WTC11 (cell line): ENCODE measurements around the gene KRT86. TPM values are rescaled to one million over a fixed set of nuclear protein-coding genes. Genes with fewer than 3 reads are reported as not detected.
A peak's percentile ranks its signal among the peaks of the same experiment; 100 is the strongest.

ENCODE experiments used
- ATAC-seq: fragments of 200-7000 bp; cut with Tn5 transposase; 2 replicates; pipeline ENCODE4 v1.10.0; 2021; ENCODE audit warnings: mild to moderate bottlenecking, moderate library complexity
- CTCF ChIA-PET: fragments of 300-600 bp; sonication (Branson Sonifier 250); formaldehyde crosslinking; loops from one replicate; lab custom pipeline; 2021; ENCODE audit warnings: antibody characterized with exemption; lab: Charles Lee
- POLR2A ChIA-PET: fragments of 350-600 bp; sonication (Branson Sonifier 250); formaldehyde crosslinking; loops from one replicate; lab custom pipeline; 2021; ENCODE audit warnings: antibody characterized with exemption; lab: Charles Lee
- DNase-seq: peaks from one replicate; pipeline ENCODE4 v3.0.0; 2021; ENCODE audit warnings: low spot score
- H3K27ac Mint-ChIP-seq: 2 replicates; pipeline ENCODE4 v1.8.0; 2021; ENCODE audit warnings: mixed read lengths
- H3K27me3 Mint-ChIP-seq: 2 replicates; pipeline ENCODE4 v1.8.0; 2021; ENCODE audit warnings: low read depth, mild to moderate bottlenecking, moderate library complexity, mixed read lengths
- H3K36me3 Mint-ChIP-seq: 2 replicates; pipeline ENCODE4 v1.8.0; 2021; ENCODE audit warnings: mixed read lengths
- H3K4me1 Mint-ChIP-seq: 2 replicates; pipeline ENCODE4 v1.8.0; 2022; ENCODE audit warnings: mixed read lengths
- H3K4me3 Mint-ChIP-seq: 2 replicates; pipeline ENCODE4 v1.8.0; 2021; ENCODE audit warnings: mild to moderate bottlenecking, moderate library complexity, mixed read lengths
- H3K9me3 Mint-ChIP-seq: 2 replicates; pipeline ENCODE4 v1.8.0; 2021; ENCODE audit warnings: mixed read lengths
- AR ChIP-seq: fragments of 250-450 bp; sonication (Bioruptor Pico); IDR thresholded peaks from 2 replicates; pipeline ENCODE4 v1.9.0; 2021; ENCODE audit warnings: mild to moderate bottlenecking
- ATF2 ChIP-seq: sonication (generic); formaldehyde crosslinking; IDR thresholded peaks from 2 replicates; pipeline ENCODE4 v1.8.1; 2022; ENCODE audit warnings: low read depth, missing genetic modification reagents, borderline replicate concordance
- ATF3 ChIP-seq: sonication (generic); formaldehyde crosslinking; conservative IDR thresholded peaks from 2 replicates; pipeline ENCODE4 v1.8.1; 2022; ENCODE audit warnings: mild to moderate bottlenecking, missing genetic modification reagents
- CBFB ChIP-seq: sonication (generic); formaldehyde crosslinking; IDR thresholded peaks from 2 replicates; pipeline ENCODE4 v1.8.1; 2022; ENCODE audit warnings: mild to moderate bottlenecking, low read depth, missing genetic modification reagents
- E2F4 ChIP-seq: sonication (generic); formaldehyde crosslinking; IDR thresholded peaks from 2 replicates; pipeline ENCODE4 v1.8.1; 2022; ENCODE audit warnings: low read depth, mild to moderate bottlenecking, moderate library complexity, missing genetic modification reagents, borderline replicate concordance
- ETV6 ChIP-seq: sonication (generic); formaldehyde crosslinking; IDR thresholded peaks from 2 replicates; pipeline ENCODE4 v1.8.1; 2022; ENCODE audit warnings: mild to moderate bottlenecking, missing genetic modification reagents
- FOXJ3 ChIP-seq: sonication (generic); formaldehyde crosslinking; IDR thresholded peaks from 2 replicates; pipeline ENCODE4 v1.9.0; 2021; ENCODE audit warnings: missing genetic modification reagents, mild to moderate bottlenecking, borderline replicate concordance
- FOXK1 ChIP-seq: sonication (generic); formaldehyde crosslinking; IDR thresholded peaks from 2 replicates; pipeline ENCODE4 v1.8.0; 2022; ENCODE audit warnings: mild to moderate bottlenecking, moderate library complexity, missing genetic modification reagents
- FOXP1 ChIP-seq: sonication (generic); formaldehyde crosslinking; IDR thresholded peaks from 2 replicates; pipeline ENCODE4 v1.8.0; 2022; ENCODE audit warnings: missing genetic modification reagents, mild to moderate bottlenecking, moderate library complexity, borderline replicate concordance
- GABPB1 ChIP-seq: sonication (generic); formaldehyde crosslinking; IDR thresholded peaks from 2 replicates; pipeline ENCODE4 v1.8.1; 2023; ENCODE audit warnings: mild to moderate bottlenecking, missing genetic modification reagents
- NR2C2 ChIP-seq: sonication (generic); formaldehyde crosslinking; IDR thresholded peaks from 2 replicates; pipeline ENCODE4 v1.8.0; 2022; ENCODE audit warnings: mild to moderate bottlenecking, missing genetic modification reagents
- NR3C1 ChIP-seq: sonication (generic); formaldehyde crosslinking; conservative IDR thresholded peaks from 2 replicates; pipeline ENCODE4 v1.8.1; 2023; ENCODE audit warnings: low read depth, mild to moderate bottlenecking, missing genetic modification reagents
- PRRX2 ChIP-seq: fragments of 250-450 bp; sonication (Bioruptor Pico); IDR thresholded peaks from 2 replicates; pipeline ENCODE4 v1.8.0; 2021; ENCODE audit warnings: mild to moderate bottlenecking
- SMAD3 ChIP-seq: sonication (generic); formaldehyde crosslinking; IDR thresholded peaks from 2 replicates; pipeline ENCODE4 v1.8.0; 2022; ENCODE audit warnings: missing genetic modification reagents, mild to moderate bottlenecking, borderline replicate concordance
- SP1 ChIP-seq: sonication (generic); formaldehyde crosslinking; conservative IDR thresholded peaks from 2 replicates; pipeline ENCODE4 v1.8.1; 2022; ENCODE audit warnings: missing genetic modification reagents
- TCF7 ChIP-seq: sonication (generic); formaldehyde crosslinking; IDR thresholded peaks from 2 replicates; pipeline ENCODE4 v1.8.0; 2022; ENCODE audit warnings: mild to moderate bottlenecking, low read depth, missing genetic modification reagents, moderate library complexity
- TEAD1 ChIP-seq: sonication (generic); formaldehyde crosslinking; IDR thresholded peaks from 2 replicates; pipeline ENCODE4 v1.8.0; 2022; ENCODE audit warnings: mild to moderate bottlenecking, missing genetic modification reagents
- TP53 ChIP-seq: sonication (generic); formaldehyde crosslinking; IDR thresholded peaks from 2 replicates; pipeline ENCODE4 v1.8.1; 2023; ENCODE audit warnings: mild to moderate bottlenecking, missing genetic modification reagents
- ZMAT4 ChIP-seq: fragments of 250-450 bp; sonication (Bioruptor Pico); IDR thresholded peaks from 2 replicates; pipeline ENCODE4 v1.9.0; 2021; ENCODE audit warnings: mild to moderate bottlenecking
- ZNF219 ChIP-seq: sonication (generic); formaldehyde crosslinking; IDR thresholded peaks from 2 replicates; pipeline ENCODE4 v1.8.0; 2023; ENCODE audit warnings: missing genetic modification reagents, mild to moderate bottlenecking, borderline replicate concordance
- ZNF416 ChIP-seq: fragments of 250-450 bp; sonication (Bioruptor Pico); IDR thresholded peaks from 2 replicates; pipeline ENCODE4 v1.9.0; 2021; ENCODE audit warnings: mild to moderate bottlenecking, inconsistent platforms
- ZNF423 ChIP-seq: fragments of 250-450 bp; sonication (Bioruptor Pico); IDR thresholded peaks from 2 replicates; pipeline ENCODE4 v2.1.2; 2022; ENCODE audit warnings: mild to moderate bottlenecking, moderate library complexity
- total RNA-seq: library from RNA; stranded (reverse); gene quantifications from 3 replicates; pipeline ENCODE4 v1.2.3, GENCODE V29; 2021
- TF ChIP-seq, protein P1 (sequence below): sonication (generic); formaldehyde crosslinking; IDR thresholded peaks from 2 replicates; pipeline ENCODE4 v1.8.1; 2023; ENCODE audit warnings: mild to moderate bottlenecking, missing genetic modification reagents, moderate library complexity
- TF ChIP-seq, protein P2 (sequence below): sonication (generic); formaldehyde crosslinking; IDR thresholded peaks from 2 replicates; pipeline ENCODE4 v1.8.0; 2022; ENCODE audit warnings: mild to moderate bottlenecking, missing genetic modification reagents
- TF ChIP-seq, protein P3 (sequence below): sonication (generic); formaldehyde crosslinking; IDR thresholded peaks from 2 replicates; pipeline ENCODE4 v1.8.0; 2022; ENCODE audit warnings: mild to moderate bottlenecking, missing genetic modification reagents
- TF ChIP-seq, protein P4 (sequence below): sonication (generic); formaldehyde crosslinking; IDR thresholded peaks from 2 replicates; pipeline ENCODE4 v1.8.0; 2022; ENCODE audit warnings: mild to moderate bottlenecking, missing genetic modification reagents

KRT86 gene
- total RNA-seq, 1 experiment from 2014 or later: 0.11 TPM

DNA sequence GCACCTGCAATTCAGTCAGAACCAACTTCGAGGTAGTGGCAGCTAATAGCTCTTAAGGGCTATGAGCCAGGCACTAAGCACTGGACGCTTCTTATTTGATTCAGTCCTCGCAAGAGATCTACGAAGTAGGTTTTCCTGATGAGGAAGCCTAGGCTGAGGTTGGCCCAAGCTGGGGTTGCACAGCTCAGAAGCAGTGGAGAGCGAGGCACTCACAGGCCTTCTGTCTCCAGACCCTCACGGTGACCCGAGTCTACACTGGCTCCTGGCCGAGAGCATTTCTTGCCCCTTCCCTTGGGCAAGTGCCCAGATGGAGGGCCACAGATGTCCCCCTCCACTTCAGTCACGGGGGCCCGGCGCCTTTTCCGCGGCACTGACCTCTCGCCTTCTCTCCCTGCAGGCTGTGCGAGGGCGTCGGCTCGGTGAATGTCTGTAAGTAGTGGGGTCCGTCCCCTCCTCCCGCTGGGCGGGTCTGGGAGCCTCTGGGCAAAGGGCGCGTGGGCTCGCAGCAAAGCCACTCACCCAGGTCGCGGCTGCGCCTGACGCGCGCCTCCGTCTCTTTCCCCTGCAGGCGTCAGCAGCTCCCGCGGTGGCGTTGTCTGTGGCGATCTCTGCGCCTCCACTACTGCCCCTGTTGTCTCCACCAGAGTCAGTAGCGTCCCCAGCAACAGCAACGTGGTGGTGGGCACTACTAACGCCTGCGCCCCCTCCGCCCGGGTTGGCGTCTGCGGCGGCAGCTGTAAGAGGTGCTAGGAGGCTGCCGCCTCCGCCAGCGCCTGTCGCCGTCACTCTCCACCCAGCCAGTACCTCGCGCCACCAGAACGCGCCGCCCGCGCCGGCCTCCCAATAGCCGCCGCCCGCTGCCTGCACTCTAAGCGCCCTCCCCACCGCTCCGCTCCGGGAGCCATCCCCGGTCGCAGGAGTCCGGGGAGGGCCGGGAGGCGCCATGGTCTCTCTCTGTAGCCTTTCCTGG is 33.7 kb downstream of the KRT86 start:
- Mint-ChIP-seq H3K4me3 (peak overlapping the region; percentile 76), H3K27me3 (peaks cover 57% of the 10 kb centered on the region), H3K27ac (no peak overlapping the region), H3K36me3 (no peaks in the 10 kb centered on the region), H3K4me1 (peaks cover 17% of the 10 kb centered on the region), H3K9me3 (no peaks in the 10 kb centered on the region)
- ChIA-PET POLR2A (no interaction called here), CTCF (interaction anchor here (0.6 to 7.8 kb wide), 31 partner anchors 8 to 571 kb away, joined by 3 to 76 read pairs (median 4); no protein-coding TSS in a partner anchor)
- ATAC-seq (peak; percentile 86), DNase-seq (peak; percentile 77)
- no peak for TF ChIP-seq PRRX2
- no peak for TF ChIP-seq ATF2 (CRISPR knock-in tag)
- TF ChIP-seq TP53 (CRISPR knock-in tag): no peak
- no peak for TF ChIP-seq NR2C2
- TF ChIP-seq, protein P1, sequence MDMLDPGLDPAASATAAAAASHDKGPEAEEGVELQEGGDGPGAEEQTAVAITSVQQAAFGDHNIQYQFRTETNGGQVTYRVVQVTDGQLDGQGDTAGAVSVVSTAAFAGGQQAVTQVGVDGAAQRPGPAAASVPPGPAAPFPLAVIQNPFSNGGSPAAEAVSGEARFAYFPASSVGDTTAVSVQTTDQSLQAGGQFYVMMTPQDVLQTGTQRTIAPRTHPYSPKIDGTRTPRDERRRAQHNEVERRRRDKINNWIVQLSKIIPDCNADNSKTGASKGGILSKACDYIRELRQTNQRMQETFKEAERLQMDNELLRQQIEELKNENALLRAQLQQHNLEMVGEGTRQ (CRISPR knock-in tag): no peak
- TF ChIP-seq CBFB: peak; percentile 53; the same call in 1 of the 2 replicates
- TF ChIP-seq ETV6 (CRISPR knock-in tag): peak; percentile 68; the same call in 1 of the 2 replicates
- no peak for TF ChIP-seq AR (CRISPR knock-in tag)
- no peak for TF ChIP-seq SMAD3 (CRISPR knock-in tag)
- TF ChIP-seq, protein P2, sequence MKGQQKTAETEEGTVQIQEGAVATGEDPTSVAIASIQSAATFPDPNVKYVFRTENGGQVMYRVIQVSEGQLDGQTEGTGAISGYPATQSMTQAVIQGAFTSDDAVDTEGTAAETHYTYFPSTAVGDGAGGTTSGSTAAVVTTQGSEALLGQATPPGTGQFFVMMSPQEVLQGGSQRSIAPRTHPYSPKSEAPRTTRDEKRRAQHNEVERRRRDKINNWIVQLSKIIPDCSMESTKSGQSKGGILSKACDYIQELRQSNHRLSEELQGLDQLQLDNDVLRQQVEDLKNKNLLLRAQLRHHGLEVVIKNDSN: no peak
- TF ChIP-seq TCF7 (CRISPR knock-in tag): no peak
- TF ChIP-seq GABPB1 (CRISPR knock-in tag): no peak
- TF ChIP-seq, protein P3, sequence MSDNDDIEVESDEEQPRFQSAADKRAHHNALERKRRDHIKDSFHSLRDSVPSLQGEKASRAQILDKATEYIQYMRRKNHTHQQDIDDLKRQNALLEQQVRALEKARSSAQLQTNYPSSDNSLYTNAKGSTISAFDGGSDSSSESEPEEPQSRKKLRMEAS (CRISPR knock-in tag): peak; percentile 44; the same call in 1 of the 2 replicates
- peak; percentile 65; the same call in 1 of the 2 replicates for TF ChIP-seq ZNF423 (CRISPR knock-in tag)
- no peak for TF ChIP-seq TEAD1 (CRISPR knock-in tag)
- no peak for TF ChIP-seq ZMAT4 (CRISPR knock-in tag)
- no peak for TF ChIP-seq E2F4 (CRISPR knock-in tag)
- no peak for TF ChIP-seq ATF3
- TF ChIP-seq FOXK1 (CRISPR knock-in tag): 0 out of 2 replicates have a peak, but pooled peaks have one; percentile 35
- TF ChIP-seq NR3C1: no peak
- TF ChIP-seq ZNF416 (CRISPR knock-in tag): no peak
- 0 out of 2 replicates have a peak, but pooled peaks have one; percentile 43 for TF ChIP-seq FOXP1 (CRISPR knock-in tag)
- TF ChIP-seq, protein P4, sequence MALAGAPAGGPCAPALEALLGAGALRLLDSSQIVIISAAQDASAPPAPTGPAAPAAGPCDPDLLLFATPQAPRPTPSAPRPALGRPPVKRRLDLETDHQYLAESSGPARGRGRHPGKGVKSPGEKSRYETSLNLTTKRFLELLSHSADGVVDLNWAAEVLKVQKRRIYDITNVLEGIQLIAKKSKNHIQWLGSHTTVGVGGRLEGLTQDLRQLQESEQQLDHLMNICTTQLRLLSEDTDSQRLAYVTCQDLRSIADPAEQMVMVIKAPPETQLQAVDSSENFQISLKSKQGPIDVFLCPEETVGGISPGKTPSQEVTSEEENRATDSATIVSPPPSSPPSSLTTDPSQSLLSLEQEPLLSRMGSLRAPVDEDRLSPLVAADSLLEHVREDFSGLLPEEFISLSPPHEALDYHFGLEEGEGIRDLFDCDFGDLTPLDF (CRISPR knock-in tag): no peak
- TF ChIP-seq FOXJ3: no peak
- 0 out of 2 replicates have a peak, but pooled peaks have one; percentile 32 for TF ChIP-seq SP1 (CRISPR knock-in tag)
- no peak for TF ChIP-seq ZNF219 (CRISPR knock-in tag)
